ENCODE results near the gene MIPOL1.

Gene MIPOL1

DNA sequence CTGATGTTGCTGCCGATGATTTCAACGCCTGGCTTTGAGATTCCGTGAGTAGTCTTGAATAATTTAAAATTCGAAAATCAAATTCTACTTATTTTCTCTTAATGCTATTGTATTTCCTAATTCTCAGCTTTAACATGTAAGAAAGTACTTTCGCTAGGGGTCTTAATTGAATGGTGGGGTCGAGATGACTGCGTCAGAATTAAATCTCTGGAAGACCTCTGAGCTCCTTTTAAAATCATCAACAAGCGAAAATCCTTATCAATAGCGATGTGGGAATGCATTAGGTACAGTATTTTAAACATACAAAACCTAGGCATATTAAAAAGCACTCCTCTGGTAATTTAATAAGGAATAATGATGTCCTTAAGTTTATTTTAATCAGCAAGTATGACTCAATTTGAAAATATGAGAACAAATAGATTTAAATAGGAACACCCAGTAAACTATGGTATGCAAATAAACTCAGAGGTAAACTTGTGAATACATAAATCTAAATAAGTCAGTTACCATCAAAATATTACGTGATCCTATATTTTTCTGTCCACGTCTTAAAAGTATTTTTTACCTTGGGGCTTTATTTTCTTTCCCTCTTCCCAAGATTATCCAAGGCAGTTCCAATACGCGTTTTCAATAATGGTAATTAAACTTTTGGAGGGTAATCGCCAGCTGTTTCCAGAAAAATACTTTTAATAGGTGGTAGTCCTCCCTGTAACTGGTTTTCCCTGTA, 395.9 kb downstream of the MIPOL1 start:
- peaks cover 25% of the 10 kb centered on the region for H3K4me1 Mint-ChIP-seq (ENCODE audit: low read depth)
- peak overlapping the region; percentile 69 for H3K4me3 Mint-ChIP-seq
- peaks cover 16% of the 10 kb centered on the region for H3K36me3 Mint-ChIP-seq (ENCODE audit: low read depth)
- peaks cover 3% of the 10 kb centered on the region for H3K9me3 Mint-ChIP-seq
- H3K27ac Mint-ChIP-seq = no peak overlapping the region
- H3K27me3 Mint-ChIP-seq = peaks cover 81% of the 10 kb centered on the region

DNA sequence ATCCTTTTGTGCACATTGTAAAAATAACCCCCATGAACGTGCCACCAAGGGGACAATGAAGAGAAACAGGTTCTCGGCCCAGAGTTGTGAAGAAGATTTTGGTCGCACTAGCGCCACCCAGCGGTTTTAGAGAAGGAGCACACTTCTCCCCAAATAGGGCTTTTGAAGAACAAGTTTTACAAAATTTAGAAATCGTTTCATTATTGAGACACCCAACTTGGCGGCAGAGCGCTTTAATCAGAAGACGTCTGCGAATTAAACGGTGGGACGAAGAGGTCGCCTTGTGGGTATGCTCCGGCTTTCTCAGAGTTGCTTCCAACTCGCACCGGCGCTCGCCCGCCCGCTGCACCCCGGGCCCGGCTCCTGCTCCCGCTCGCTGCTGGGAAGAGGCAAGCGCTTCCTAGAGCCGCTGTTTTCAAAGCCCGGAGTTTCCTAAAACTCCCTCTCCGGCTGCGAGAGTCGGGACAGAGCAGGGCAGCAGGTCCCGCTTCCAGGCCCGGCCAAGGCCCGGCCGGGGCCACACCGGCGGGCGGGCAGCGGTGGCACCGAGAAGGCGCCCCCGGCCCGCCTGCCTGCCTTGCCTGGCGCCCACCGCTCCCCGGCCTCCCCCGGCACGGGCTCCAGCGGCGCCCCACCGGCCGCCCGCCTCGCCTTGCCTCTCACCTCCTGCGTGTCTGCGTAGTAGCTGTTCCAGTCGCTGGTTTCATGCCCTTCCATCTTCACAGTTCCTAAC, 396.7 kb downstream of the MIPOL1 start:
- Mint-ChIP-seq H3K4me3 (peak overlapping the region; percentile 69), H3K9me3 (peaks cover 3% of the 10 kb centered on the region), H3K27me3 (peaks cover 81% of the 10 kb centered on the region), H3K4me1 (ENCODE audit: low read depth) (peaks cover 30% of the 10 kb centered on the region), H3K36me3 (ENCODE audit: low read depth) (peaks cover 22% of the 10 kb centered on the region), H3K27ac (peak overlapping the region; percentile 79)

DNA sequence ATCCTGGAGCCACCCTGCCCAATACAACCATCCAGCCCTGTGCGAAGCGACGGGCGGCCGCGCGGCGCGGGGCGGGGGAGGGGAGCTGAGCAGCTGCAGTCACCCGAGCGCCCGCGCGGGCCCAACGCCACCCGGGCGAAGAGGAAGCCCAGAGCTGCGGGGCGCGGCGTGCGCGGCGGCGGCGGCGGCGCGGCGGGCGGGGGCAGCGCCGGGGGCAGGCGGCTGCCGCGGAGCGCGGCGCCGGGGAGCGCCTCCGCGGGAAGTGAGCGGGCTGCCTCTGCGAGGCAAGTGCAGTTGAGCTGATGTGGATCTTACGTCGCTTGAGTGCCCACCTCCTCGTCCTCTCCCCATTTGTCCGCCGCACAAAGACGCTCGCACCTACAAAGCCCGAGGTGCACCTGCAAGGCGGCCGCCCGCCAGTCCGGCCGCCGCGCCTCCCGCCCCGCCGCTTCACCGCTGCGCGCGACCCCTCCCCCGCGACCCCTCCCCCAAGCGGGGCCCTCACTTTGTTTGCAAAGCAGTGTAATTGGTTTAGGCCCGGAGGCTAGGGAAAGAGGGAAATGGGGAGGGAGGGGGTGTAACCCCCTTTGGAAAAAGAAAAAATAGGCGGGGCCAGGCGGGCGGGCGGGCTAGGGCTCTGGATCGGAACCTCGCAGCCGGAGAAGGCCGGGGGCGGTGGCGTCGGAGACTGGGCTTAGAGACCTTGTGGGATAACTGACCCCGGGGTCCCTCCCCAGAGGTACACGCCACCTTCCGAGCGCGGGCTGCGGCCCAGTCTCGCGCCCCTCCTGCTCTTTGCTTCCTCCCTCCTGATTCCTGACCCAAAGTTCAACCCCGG, 397.5 kb downstream of the MIPOL1 start, which contains the start of the genes FOXA1 and TTC6:
Gene FOXA1 (minus strand): TSS at position 279 of the 838 bp plus-strand sequence. CDS start 277 bp downstream, at position 2.
Gene TTC6 (plus strand): TSS at position 659 of the 838 bp plus-strand sequence. CDS start 26,436 bp downstream, outside the sequence.
- Mint-ChIP-seq H3K4me1 (ENCODE audit: low read depth) (peaks cover 33% of the 10 kb centered on the region), H3K27me3 (peaks cover 81% of the 10 kb centered on the region), H3K9me3 (peaks cover 3% of the 10 kb centered on the region), H3K4me3 (peak within 1 kb of the TSS; percentile 76), H3K36me3 (ENCODE audit: low read depth) (peaks cover 22% of the 10 kb centered on the region), H3K27ac (peak within 1 kb of the TSS; percentile 82)

DNA sequence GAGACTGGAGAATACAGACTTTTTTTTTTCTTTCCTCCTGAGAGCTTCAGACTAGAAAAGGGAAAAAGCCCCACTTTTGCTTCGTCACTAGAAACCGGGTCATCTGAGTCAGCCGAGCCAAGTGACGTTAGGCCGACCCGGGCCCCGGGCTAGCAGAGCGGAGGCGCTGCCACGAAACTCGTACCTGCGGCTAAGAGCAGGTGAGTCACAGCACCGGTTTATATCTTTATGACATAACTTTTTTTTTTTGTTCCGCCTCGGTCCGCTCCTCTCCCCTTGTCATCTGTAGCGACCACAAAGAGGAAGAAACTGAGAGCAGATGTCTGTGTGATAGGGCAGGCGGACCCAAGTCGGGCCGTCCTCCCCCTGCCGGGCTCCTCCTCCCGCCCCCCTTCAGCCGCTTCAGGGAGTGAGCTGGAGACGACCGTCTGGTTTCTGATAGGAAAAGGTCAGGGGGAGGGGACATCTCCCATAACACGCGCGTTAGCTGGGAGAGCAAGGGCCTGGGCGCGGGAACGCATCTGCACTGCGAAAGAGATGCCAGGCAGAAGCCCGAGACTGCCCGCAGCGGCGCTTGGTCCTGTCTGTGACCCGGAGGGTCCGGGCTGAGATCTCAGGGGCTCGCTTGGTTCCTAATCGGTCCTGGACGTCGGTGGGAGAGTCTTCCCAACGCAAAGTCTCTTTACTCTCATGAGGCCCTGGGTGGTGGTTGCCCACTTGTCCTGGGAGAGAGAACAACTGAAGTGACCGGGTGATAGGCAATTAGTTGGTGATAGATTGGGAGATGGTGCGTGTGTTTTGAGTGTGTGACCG, 398.3 kb downstream of the MIPOL1 start:
- Mint-ChIP-seq H3K27me3 (peaks cover 81% of the 10 kb centered on the region), H3K4me3 (peak overlapping the region; percentile 76), H3K27ac (peak overlapping the region; percentile 82), H3K9me3 (peaks cover 3% of the 10 kb centered on the region), H3K4me1 (ENCODE audit: low read depth) (peaks cover 33% of the 10 kb centered on the region), H3K36me3 (ENCODE audit: low read depth) (peaks cover 18% of the 10 kb centered on the region)

DNA sequence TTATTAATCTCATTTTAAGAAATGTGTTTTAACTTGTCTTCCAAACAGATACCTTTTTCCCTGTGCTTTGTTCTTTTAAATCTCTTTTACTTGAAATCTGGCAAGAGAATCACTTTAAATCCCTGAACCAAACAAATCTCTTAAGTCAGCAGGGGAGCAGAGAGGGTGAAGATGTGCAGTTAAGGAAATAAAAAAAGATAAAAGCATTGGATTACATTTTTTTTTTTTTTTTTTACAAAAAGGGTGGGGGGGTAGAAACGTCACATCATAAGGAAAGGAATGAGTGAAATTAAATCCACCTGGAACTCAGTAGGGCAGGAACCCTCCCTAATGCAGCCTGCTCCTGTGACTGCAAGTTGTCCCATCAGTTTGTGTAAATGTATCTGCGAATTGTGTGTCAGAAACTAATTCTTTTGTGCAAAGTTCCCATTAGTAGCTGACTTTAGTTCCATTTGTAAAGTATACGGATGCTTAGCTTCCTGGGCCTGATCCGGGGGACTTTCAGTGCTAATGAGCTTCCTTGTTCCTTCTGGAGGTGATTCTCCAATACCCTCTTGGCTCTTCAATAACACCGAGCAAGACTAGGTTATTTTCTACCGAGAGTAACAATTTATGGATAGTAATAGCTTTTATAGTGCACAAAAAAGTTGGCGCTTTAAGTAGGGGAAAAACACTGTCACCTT, 399.2 kb downstream of the MIPOL1 start:
- Mint-ChIP-seq H3K27ac (no peak overlapping the region), H3K9me3 (peaks cover 3% of the 10 kb centered on the region), H3K36me3 (ENCODE audit: low read depth) (peaks cover 17% of the 10 kb centered on the region), H3K27me3 (peaks cover 83% of the 10 kb centered on the region), H3K4me3 (no peak overlapping the region), H3K4me1 (ENCODE audit: low read depth) (peaks cover 33% of the 10 kb centered on the region)

DNA sequence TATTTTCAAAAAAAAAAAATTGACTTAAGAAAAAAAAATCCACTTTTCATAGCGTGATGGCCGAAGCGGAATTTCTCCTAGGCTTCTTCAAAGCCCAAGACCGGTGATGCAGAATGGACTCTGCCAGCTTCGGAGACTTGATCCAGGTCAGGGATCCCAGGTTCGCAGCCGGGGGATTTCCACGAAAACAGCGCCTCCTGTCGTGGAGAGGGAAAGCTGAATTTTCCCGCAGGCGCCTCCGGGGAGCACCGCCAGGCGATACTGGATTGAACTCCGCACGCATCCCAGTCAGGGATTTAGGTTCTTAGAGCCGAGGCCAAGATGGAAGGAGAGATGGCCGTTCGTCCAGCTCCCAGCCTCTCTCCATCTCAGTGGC, 399.8 kb downstream of the MIPOL1 start:
- peaks cover 85% of the 10 kb centered on the region for H3K27me3 Mint-ChIP-seq
- H3K36me3 Mint-ChIP-seq (ENCODE audit: low read depth) = peaks cover 15% of the 10 kb centered on the region
- peaks cover 3% of the 10 kb centered on the region for H3K9me3 Mint-ChIP-seq
- peaks cover 33% of the 10 kb centered on the region for H3K4me1 Mint-ChIP-seq (ENCODE audit: low read depth)
- H3K27ac Mint-ChIP-seq = no peak overlapping the region
- no peak overlapping the region for H3K4me3 Mint-ChIP-seq

DNA sequence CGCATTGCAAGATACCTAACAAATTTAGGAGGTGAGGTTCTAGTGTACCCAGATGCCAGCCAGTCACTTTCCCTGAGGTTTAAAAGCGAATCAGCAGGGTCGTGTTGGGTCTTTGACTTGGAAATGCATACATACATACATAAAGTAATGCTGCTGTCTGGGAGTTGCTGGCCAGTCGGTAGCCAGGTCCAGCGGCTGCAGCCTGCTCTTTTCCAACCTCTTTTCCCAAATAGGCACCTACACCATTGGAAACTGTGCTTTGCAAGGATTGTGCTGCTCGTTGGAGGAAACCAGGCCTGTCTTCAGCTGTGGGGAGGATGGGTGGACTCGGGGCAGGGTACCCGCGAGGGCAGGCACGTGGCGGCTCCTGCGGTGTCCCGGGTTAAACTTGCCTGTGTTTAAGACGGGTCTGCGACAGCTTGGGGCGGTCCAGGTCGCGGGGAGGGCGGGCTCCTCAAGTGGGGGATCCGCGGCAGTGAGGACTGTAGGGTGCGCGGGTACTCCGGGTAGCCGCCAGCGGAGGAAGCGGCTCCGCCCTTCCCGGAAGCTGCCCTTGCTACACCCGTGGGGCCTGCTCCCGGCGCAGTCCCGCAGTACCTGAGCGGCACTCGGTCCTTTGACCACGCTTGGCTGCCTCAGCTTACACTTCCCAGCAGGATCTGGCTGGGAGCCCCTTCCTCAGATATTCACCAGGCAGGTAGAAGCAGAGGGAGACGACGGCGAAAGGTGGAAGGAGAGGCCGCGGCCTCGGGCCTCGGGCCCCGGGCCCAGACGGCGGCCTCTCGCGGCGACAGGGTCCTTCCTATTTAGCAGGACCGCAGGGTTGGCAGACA, 400.4 kb downstream of the MIPOL1 start:
- Mint-ChIP-seq H3K4me1 (ENCODE audit: low read depth) (peaks cover 33% of the 10 kb centered on the region), H3K9me3 (peaks cover 3% of the 10 kb centered on the region), H3K36me3 (ENCODE audit: low read depth) (peaks cover 13% of the 10 kb centered on the region), H3K27me3 (peaks cover 84% of the 10 kb centered on the region), H3K4me3 (no peak overlapping the region), H3K27ac (no peak overlapping the region)

DNA sequence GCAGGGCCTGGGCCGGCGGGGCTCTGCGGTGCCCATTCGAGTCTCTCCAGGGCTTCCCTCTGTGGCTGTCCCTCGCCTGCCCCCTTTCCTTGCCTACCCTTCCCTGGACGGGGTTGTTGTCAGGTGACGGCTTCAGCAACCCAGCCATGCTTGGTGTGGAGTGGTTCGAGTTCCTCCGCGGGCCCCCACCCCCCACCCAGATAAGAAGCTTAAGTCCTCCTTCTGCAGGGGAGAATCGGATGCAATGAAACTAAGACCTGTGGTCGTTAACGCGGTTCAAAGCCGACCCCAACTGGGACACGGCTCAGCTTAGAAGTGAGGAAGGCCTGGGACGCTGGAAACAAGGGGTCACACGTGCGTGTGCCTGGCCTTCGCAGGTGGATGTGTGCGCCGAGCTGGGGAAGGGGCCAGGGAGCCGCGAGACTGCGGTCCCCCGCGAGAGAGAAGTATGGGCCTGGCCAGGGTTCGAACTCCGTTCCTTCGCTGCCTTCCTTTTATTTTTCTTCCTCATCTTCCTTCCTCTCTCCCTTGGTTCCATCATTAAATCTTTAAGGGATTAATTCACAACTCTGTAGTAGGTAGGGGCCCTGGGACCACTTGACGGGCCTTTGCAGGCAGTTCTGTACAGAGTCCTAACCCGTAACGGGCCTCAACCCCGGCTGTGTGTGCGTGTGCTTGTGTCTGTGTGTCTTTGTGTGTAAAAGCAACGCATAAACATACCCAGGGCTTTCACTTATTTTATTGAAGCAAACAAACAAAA, 401.2 kb downstream of the MIPOL1 start:
- no peak overlapping the region for H3K27ac Mint-ChIP-seq

DNA sequence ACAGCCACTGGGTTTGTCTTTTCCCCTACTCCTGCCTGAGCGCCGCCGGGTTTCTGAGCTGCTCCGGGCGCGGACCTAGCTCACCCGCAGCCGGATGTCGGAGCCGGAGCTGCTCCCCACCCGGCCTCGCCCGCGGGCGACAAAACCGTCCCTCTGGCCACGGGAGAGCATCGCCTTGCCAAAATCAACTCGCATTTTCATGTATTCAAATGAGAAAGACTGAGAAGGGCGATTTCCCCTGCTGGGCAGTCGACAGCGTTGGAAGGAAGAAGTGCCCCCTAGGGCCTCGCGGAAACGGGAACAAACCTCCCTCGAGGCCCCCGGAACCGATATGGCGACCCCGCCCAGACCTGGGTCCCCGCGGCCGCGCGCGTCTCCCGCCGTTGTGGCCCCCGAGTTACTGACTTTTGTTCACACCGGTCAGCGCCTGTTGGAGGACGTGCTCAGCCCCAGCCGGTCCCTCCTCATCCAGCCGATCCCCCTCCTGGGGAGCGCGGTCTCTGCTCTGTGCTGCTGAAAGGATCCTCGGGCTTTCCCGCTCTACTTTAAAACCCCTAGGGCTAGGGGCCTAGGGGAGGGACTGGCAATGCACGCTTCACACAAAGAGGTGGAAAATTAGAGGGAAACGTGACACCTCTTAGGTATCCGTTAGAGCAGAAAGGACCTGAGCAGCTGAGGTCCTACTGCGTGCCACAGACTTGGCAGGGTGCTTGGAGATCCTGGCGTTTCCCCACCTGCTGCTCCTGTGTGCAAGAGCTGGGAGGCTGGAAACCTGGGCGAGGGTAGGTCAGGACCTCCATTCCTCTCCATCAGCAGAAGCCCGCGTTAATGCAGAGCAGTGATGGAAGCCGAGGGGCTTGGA, 402.0 kb downstream of the MIPOL1 start:
- Mint-ChIP-seq H3K36me3 (ENCODE audit: low read depth) (peaks cover 8% of the 10 kb centered on the region), H3K9me3 (peaks cover 3% of the 10 kb centered on the region), H3K27me3 (peaks cover 81% of the 10 kb centered on the region), H3K4me3 (no peak overlapping the region), H3K4me1 (ENCODE audit: low read depth) (peaks cover 28% of the 10 kb centered on the region), H3K27ac (no peak overlapping the region)

More for the DNA sequence above, 401.2 kb downstream of the MIPOL1 start:
- H3K27me3 Mint-ChIP-seq = peaks cover 84% of the 10 kb centered on the region
- no peak overlapping the region for H3K4me3 Mint-ChIP-seq
- H3K9me3 Mint-ChIP-seq = peaks cover 3% of the 10 kb centered on the region
- H3K36me3 Mint-ChIP-seq (ENCODE audit: low read depth) = peaks cover 12% of the 10 kb centered on the region
- H3K4me1 Mint-ChIP-seq (ENCODE audit: low read depth) = peaks cover 33% of the 10 kb centered on the region

DNA sequence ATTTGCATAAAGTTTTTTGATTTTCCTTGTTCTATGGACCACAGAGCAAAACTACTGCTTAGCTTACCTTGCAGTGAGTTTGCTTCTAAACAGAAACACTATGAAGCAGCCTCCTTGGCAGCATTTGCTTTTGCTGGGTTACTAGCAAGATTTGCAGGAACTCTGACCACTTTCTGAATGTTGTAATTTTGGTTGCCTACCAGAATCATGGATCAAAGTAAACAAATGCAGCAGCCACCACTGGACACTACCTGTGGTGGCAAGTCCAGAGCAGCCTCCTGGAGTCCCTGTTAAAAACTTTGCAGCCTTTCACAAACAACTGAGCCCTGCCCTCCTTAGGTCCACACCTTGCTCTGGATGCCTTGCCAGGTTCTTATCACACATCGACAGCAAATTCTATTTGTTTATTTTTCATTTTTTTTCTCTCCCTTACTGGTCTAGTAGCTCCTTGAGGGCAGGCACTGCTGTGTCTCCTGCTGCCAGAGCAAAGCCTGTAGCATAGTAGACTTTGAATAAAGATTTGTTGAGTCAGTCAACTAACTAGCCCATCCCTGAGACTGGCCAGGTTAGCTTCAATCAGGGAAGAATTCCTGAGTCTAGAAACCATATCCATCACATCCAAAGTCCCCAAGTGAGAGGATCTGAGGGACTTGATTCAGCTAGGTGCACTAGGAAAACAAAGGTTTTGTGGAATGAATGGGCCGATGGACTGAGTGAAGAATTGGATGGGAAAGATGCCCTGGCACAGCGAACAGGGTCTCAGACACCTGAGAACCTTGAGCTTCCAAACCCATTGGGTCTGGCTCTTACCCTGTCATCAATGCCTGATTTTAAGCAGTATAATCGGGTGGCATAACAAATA, 403.4 kb downstream of the MIPOL1 start:
- Mint-ChIP-seq H3K4me1 (ENCODE audit: low read depth) (peaks cover 21% of the 10 kb centered on the region), H3K4me3 (no peak overlapping the region), H3K27me3 (peaks cover 75% of the 10 kb centered on the region), H3K36me3 (ENCODE audit: low read depth) (peaks cover 8% of the 10 kb centered on the region), H3K27ac (no peak overlapping the region), H3K9me3 (peaks cover 3% of the 10 kb centered on the region)

DNA sequence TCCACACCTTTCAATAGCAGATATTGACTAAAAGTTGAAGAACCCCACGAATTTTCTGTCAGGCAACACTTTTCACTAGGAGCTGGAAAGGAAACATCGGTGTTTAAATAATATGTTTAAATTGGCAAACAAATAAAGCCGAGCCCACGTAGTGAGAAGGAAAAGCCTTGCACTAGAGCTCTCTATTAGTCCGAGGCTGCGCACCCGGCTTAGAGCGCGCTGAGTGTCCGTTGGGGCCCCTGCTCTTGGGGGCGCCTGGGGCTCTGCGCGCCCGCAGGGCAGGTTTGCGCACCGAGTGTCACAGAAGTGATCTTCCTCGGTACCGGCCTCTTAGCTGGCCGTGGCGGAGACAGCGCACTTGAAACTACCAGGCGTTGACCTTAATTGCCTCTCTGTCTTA, 404.1 kb downstream of the MIPOL1 start:
- H3K27me3 Mint-ChIP-seq = peaks cover 68% of the 10 kb centered on the region
- no peak overlapping the region for H3K4me3 Mint-ChIP-seq
- H3K27ac Mint-ChIP-seq = no peak overlapping the region
- peaks cover 15% of the 10 kb centered on the region for H3K4me1 Mint-ChIP-seq (ENCODE audit: low read depth)
- peaks cover 8% of the 10 kb centered on the region for H3K36me3 Mint-ChIP-seq (ENCODE audit: low read depth)
- H3K9me3 Mint-ChIP-seq = peaks cover 3% of the 10 kb centered on the region
